K562 (cell line): Measurements from ENCODE around the gene TMEM178A. TPM values are rescaled to one million over a fixed set of nuclear protein-coding genes. Genes with fewer than 3 reads are reported as not detected.

Experiments used
- ATAC-seq: fragments of 200-7000 bp; cut with Tn5 transposase; 3 replicates; pipeline ENCODE4 v1.9.1; 2020; ENCODE audit warnings: moderate library complexity
- BruUV-seq: library from RNA; stranded (reverse); fragments of 400-500 nt; replicated peaks from 2 replicates; lab custom pipeline; 2021; lab: Mats Ljungman, UMichigan
- CTCF ChIA-PET: fragments of 300-600 bp; formaldehyde crosslinking; extraction: SDS; loops from one replicate; lab custom pipeline; 2021; ENCODE audit warnings: low intra/inter-chr PET ratio; lab: Yijun Ruan, JAX
- POLR2A ChIA-PET: fragments of 300-600, 350-650 bp; sonication (Branson Sonifier 250); formaldehyde crosslinking; extraction: SDS; loops from one replicate; lab custom pipeline; 2021; ENCODE audit warnings: antibody characterized with exemption, inconsistent platforms; lab: Yijun Ruan, JAX
- DNase-seq, 4 experiments: peaks; one replicate each; pipeline versions ENCODE4 v3.0.0 to v3.0.0-alpha.2; 2011 to 2018; ENCODE audit warnings: low spot score in 3 of 4, mixed read lengths in 3 of 4; ENCODE audit errors: extremely low read depth in 1 of 4
- FAIRE-seq: peaks from 2 replicates; lab custom pipeline; 2011; peaks lifted over from hg19 to GRCh38; lab: Jason Lieb, UNC
- H2AFZ ChIP-seq: 2 replicates; pipeline ENCODE4 v1.6.0; 2011; ENCODE audit warnings: low read depth, low read length, control low read depth, inconsistent platforms
- H3K27ac ChIP-seq: fragments of 200-600 bp; 3 replicates; pipeline ENCODE4 v1.8.0; 2011; ENCODE audit warnings: low read depth, mild to moderate bottlenecking, control low read depth, inconsistent platforms, low read length, moderate library complexity, mixed read lengths; ENCODE audit errors: extremely low read depth
- H3K27me3 ChIP-seq, 2 experiments: fragments of 300-600 bp in 1 of 2; 2 replicates in 1 of 2; 3 replicates in 1 of 2; pipeline versions ENCODE4 v1.6.0 to v1.8.0; 2011; ENCODE audit warnings: inconsistent platforms in 2 of 2, low read length in 2 of 2, mild to moderate bottlenecking in 1 of 2, mixed read lengths in 1 of 2, moderate library complexity in 1 of 2; ENCODE audit not compliant: control insufficient read depth in 2 of 2, insufficient read depth in 2 of 2
- H3K36me3 ChIP-seq: fragments of 300-600 bp; 3 replicates; pipeline ENCODE4 v1.8.0; 2011; ENCODE audit warnings: mild to moderate bottlenecking, low read length, inconsistent platforms; ENCODE audit not compliant: control insufficient read depth, insufficient read depth
- H3K4me1 ChIP-seq, 2 experiments: fragments of 200-600 bp in 1 of 2; replicated peaks in 1 of 2; 2 replicates in 1 of 2; 3 replicates in 1 of 2; pipeline versions ENCODE4 v1.5.1 to v1.8.0; 2011; ENCODE audit warnings: inconsistent platforms in 2 of 2, low read length in 2 of 2, mild to moderate bottlenecking in 1 of 2, mixed read lengths in 1 of 2, moderate library complexity in 1 of 2; ENCODE audit not compliant: control insufficient read depth in 2 of 2, insufficient read depth in 2 of 2
- H3K4me2 ChIP-seq: 2 replicates; pipeline ENCODE4 v1.6.1; 2011; ENCODE audit warnings: low read length, control low read depth, inconsistent platforms, mixed read lengths; ENCODE audit not compliant: insufficient read depth
- H3K4me3 ChIP-seq: fragments of 200-600 bp; sonication (generic), shearing (Covaris generic); 2 replicates; pipeline ENCODE4 v1.5.1; 2016; ENCODE audit warnings: control low read depth, inconsistent platforms
- H3K79me2 ChIP-seq: fragments of 200-600 bp; 3 replicates; pipeline ENCODE4 v1.8.0; 2011; ENCODE audit warnings: low read length, inconsistent platforms; ENCODE audit not compliant: control insufficient read depth, insufficient read depth
- H3K9ac ChIP-seq, 2 experiments: 2 replicates each; pipeline versions ENCODE4 v1.6.0 to v1.6.1; 2011; ENCODE audit warnings: low read depth in 2 of 2, low read length in 2 of 2, control low read depth in 1 of 2, inconsistent platforms in 1 of 2, mild to moderate bottlenecking in 1 of 2, mixed read lengths in 1 of 2; ENCODE audit not compliant: insufficient read depth in 1 of 2
- H3K9me1 ChIP-seq: one replicate; pipeline ENCODE4 v1.6.0; 2011; ENCODE audit warnings: inconsistent platforms, mild to moderate bottlenecking, low read length, moderate library complexity; ENCODE audit not compliant: control insufficient read depth, insufficient read depth
- H3K9me3 ChIP-seq: replicated peaks from 2 replicates; pipeline ENCODE4 v1.5.1; 2011; ENCODE audit warnings: low read depth, low read length, inconsistent platforms; ENCODE audit not compliant: control insufficient read depth, insufficient read depth
- H4K20me1 ChIP-seq: replicated peaks from 2 replicates; pipeline ENCODE4 v1.6.1; 2011; ENCODE audit warnings: low read length, inconsistent platforms, mixed read lengths; ENCODE audit not compliant: control insufficient read depth, insufficient read depth
- IRF9 ChIP-seq: fragments of 450-650 bp; IDR thresholded peaks from 2 replicates; pipeline ENCODE4 v1.6.1; 2016; ENCODE audit warnings: missing biosample characterization, missing genetic modification characterization
- RBM25 ChIP-seq: fragments of 200-400 bp; formaldehyde crosslinking; IDR thresholded peaks from 2 replicates; pipeline ENCODE4 v1.6.1; 2018; ENCODE audit warnings: low read length, low read depth, moderate library complexity; ENCODE audit not compliant: severe bottlenecking
- RFX5 ChIP-seq: IDR thresholded peaks from 2 replicates; pipeline ENCODE4 v1.6.1; 2011; ENCODE audit warnings: low read depth, mild to moderate bottlenecking, improper control_type of control experiment, low read length
- TSC22D4 ChIP-seq: fragments of 450-650 bp; IDR thresholded peaks from 2 replicates; pipeline ENCODE4 v1.6.1; 2016; ENCODE audit warnings: missing genetic modification characterization, missing biosample characterization, control low read depth
- WGBS: fragments of 100-300 bp; shearing (Covaris generic); methylation state at CpG from one replicate; pipeline ENCODE4 v1.1.6; 2016; ENCODE audit warnings: low coverage, mixed read lengths; ENCODE audit not compliant: insufficient coverage; ENCODE audit errors: missing lambda C conversion rate; 5-methylcytosine and 5-hydroxymethylcytosine counted together
- in situ Hi-C: fragments of 300-500 bp; cut with MboI; formaldehyde crosslinking; loops from 4 replicates; pipeline ENCODE4 v1.15.0; 2018; ENCODE audit warnings: inconsistent platforms, mixed read lengths
- intact Hi-C: fragments of 100-400 bp; cut with micrococcal nuclease; formaldehyde crosslinking; loops from 2 replicates; pipeline ENCODE4 v1.14.2; 2022
- polyA plus RNA-seq, 8 experiments: library from polyadenylated mRNA; depleted of rRNA in 4 of 8; stranded (reverse) in 5 of 8; unstranded in 3 of 8; fragments of >200 nt; fragmentation: Nextera tagmentation in 2 of 8; fragmentation: Illumina TruSeq in 1 of 8; extraction: Ambion mirVana in 2 of 8; extraction: Trizol in 1 of 8; gene quantifications; 2 replicates each; pipeline versions ENCODE4 v1.2.1 to v1.2.3, GENCODE V29; 2011 to 2014; ENCODE audit warnings: inconsistent platforms in 1 of 8, missing spikeins in 1 of 8
- total RNA-seq, 7 experiments: library from RNA; depleted of rRNA in 6 of 7; stranded (reverse); fragments of >200 nt in 6 of 7; fragmentation: Illumina TruSeq in 2 of 7; extraction: Trizol in 2 of 7; gene quantifications; 2 replicates each; pipeline versions ENCODE4 v1.2.1 to v1.2.3, GENCODE V29; 2011 to 2021; ENCODE audit warnings: low replicate concordance in 1 of 7

TMEM178A gene
- total and polyA plus RNA-seq, 9 of the 15 experiments (the other 6 are each of a cell fraction or from before 2014, with no cell fraction given) = 0.04 to 0.17 TPM; not detected in 7

DNA sequence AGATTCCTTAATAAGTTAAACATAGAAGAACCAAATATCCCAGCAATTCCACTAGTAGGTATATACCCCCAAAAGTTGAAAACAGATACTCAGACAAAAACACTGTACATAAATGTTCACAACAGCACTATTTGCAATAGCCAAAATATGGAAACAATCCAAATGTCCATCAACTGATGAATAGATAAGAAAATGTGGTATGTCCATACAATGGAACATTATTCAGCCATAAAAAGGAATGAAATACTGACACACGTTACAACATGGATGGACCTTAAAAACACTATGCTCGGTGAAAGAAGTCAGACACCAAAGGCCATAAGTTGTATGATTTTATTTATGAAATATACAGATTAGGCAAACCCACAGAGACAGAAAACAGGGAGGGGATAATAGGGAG is 12.5 kb downstream of the TMEM178A start:
- no peaks in the 10 kb centered on the region for H3K79me2 ChIP-seq
- no peaks in the 10 kb centered on the region for H3K9me1 ChIP-seq
- H3K4me1 ChIP-seq = no peaks in the 10 kb centered on the region
- BruUV-seq = no TSS peak
- WGBS = 2% methylated on average over 2 of the region's 2 CpGs
- H4K20me1 ChIP-seq = no peaks in the 10 kb centered on the region
- H3K36me3 ChIP-seq = no peaks in the 10 kb centered on the region
- intact Hi-C loops = no loop called here
- H2AFZ ChIP-seq = no peak overlapping the region
- CTCF ChIA-PET = no interaction called here
- TF ChIP-seq RBM25 (peak; percentile 30), IRF9 (tag) (no peak)
- H3K9me3 ChIP-seq = no peaks in the 10 kb centered on the region
- no peaks in the 10 kb centered on the region; a peak in 1 of 5 replicates for H3K27me3 ChIP-seq
- no peak overlapping the region for H3K9ac ChIP-seq
- POLR2A ChIA-PET = interaction anchor here (0.7 to 1.4 kb wide), 3 partner anchors 12 to 1314 kb away, joined by 3 to 4 read pairs (median 3); no protein-coding TSS in a partner anchor
- FAIRE-seq (no peak), DNase-seq (no peak), ATAC-seq (no peak)
- H3K4me3 ChIP-seq = no peak overlapping the region
- in situ Hi-C loops = no loop called here
- H3K4me2 ChIP-seq = no peak overlapping the region
- no peak overlapping the region for H3K27ac ChIP-seq

- Histone ChIP-seq H2AFZ (no peak overlapping the region), H3K9me3 (no peaks in the 10 kb centered on the region), H3K4me3 (no peak overlapping the region), H3K4me2 (no peak overlapping the region), H3K27ac (no peak overlapping the region), H4K20me1 (no peaks in the 10 kb centered on the region), H3K4me1 (no peaks in the 10 kb centered on the region; a peak in 1 of 5 replicates), H3K36me3 (no peaks in the 10 kb centered on the region), H3K27me3 (no peaks in the 10 kb centered on the region; a peak in 1 of 5 replicates), H3K9ac (no peak overlapping the region), H3K79me2 (no peaks in the 10 kb centered on the region)
- in situ Hi-C loops = no loop called here
- no TSS peak for BruUV-seq
- ChIA-PET CTCF (no interaction called here), POLR2A (no interaction called here)
- ATAC-seq (no peak), FAIRE-seq (no peak), DNase-seq (no peak)
- intact Hi-C loops = no loop called here
- WGBS = 6% methylated on average over 3 of the region's 3 CpGs
- no peak for TF ChIP-seq TSC22D4 (tag)
- TF ChIP-seq RFX5 = no peak
- TF ChIP-seq, all 486 proteins: peak for 0
- no peaks in the 10 kb centered on the region for H3K9me1 ChIP-seq
These were observed 14.1 kb downstream of the TMEM178A start for GRCh38 chr2:39679805-39680204.
